Natural killer cell treated with Interleukin-12 subunit alpha and Interleukin-12 subunit beta and Interleukin-15 and Interleukin-18, amount 100 ng/mL, for 72 hours (primary cell): ENCODE measurements around the gene AKAP7. TPM values are rescaled to one million over a fixed set of nuclear protein-coding genes. Genes with fewer than 3 reads are reported as not detected.

ENCODE experiments used
- ATAC-seq, 2 donors: fragments of 150-1000 bp; cut with Tn5 transposase in 1 of 2; sonication (Bioruptor Pico), chemical (Tn5 transposase) in 1 of 2; 2 replicates each; pipeline ENCODE4 v1.10.0; 2021
- DNase-seq: peaks from one replicate; pipeline ENCODE4 v3.0.0; 2022; ENCODE audit warnings: low spot score
- H3K27ac Mint-ChIP-seq, 2 donors: 1 replicate in 1 of 2; 2 replicates in 1 of 2; pipeline ENCODE4 v1.8.0; 2022; ENCODE audit warnings: mixed read lengths in 2 of 2, mild to moderate bottlenecking in 1 of 2, moderate library complexity in 1 of 2
- H3K27me3 Mint-ChIP-seq, 2 donors: 1 replicate in 1 of 2; 2 replicates in 1 of 2; pipeline ENCODE4 v1.8.0; 2022; ENCODE audit warnings: mixed read lengths in 2 of 2
- H3K36me3 Mint-ChIP-seq: one replicate; pipeline ENCODE4 v1.8.0; 2022; ENCODE audit warnings: mixed read lengths
- H3K4me1 Mint-ChIP-seq, 2 donors: 1 replicate in 1 of 2; 2 replicates in 1 of 2; pipeline ENCODE4 v1.8.0; 2022; ENCODE audit warnings: low read depth in 2 of 2, mixed read lengths in 2 of 2, mild to moderate bottlenecking in 1 of 2
- H3K4me3 Mint-ChIP-seq: one replicate; pipeline ENCODE4 v1.8.0; 2022; ENCODE audit warnings: mixed read lengths
- H3K9me3 Mint-ChIP-seq: 2 replicates; pipeline ENCODE4 v1.8.0; 2022; ENCODE audit warnings: mixed read lengths
- total RNA-seq, 2 donors: library from RNA; stranded (reverse); gene quantifications; one replicate each; pipeline ENCODE4 v1.2.3, GENCODE V29; 2022

AKAP7 gene
- total RNA-seq, 2 donors from 2014 or later, result 4.2 to 7.7 TPM

GRCh38 chr6:131156411-131156810 lies 21.1 kb downstream of the AKAP7 start:
- no peak overlapping the region for H3K4me3 Mint-ChIP-seq
- ATAC-seq, result no peak
- H3K27ac Mint-ChIP-seq, result no peak overlapping the region
- no peak for DNase-seq
- no peaks in the 10 kb centered on the region for H3K36me3 Mint-ChIP-seq
- H3K4me1 Mint-ChIP-seq, result no peaks in the 10 kb centered on the region
- no peaks in the 10 kb centered on the region for H3K27me3 Mint-ChIP-seq
- H3K9me3 Mint-ChIP-seq, result no peaks in the 10 kb centered on the region

GRCh38 chr6:131159578-131159977 lies 24.3 kb downstream of the AKAP7 start:
- no peaks in the 10 kb centered on the region for H3K27me3 Mint-ChIP-seq
- no peak overlapping the region for H3K4me3 Mint-ChIP-seq
- no peaks in the 10 kb centered on the region for H3K4me1 Mint-ChIP-seq
- no peaks in the 10 kb centered on the region for H3K9me3 Mint-ChIP-seq
- no peak overlapping the region for H3K27ac Mint-ChIP-seq
- no peak for DNase-seq
- no peak for ATAC-seq
- no peaks in the 10 kb centered on the region for H3K36me3 Mint-ChIP-seq

GRCh38 chr6:131160254-131160758 lies 25.0 kb downstream of the AKAP7 start:
- Mint-ChIP-seq H3K36me3 (no peaks in the 10 kb centered on the region), H3K9me3 (no peaks in the 10 kb centered on the region), H3K4me3 (no peak overlapping the region), H3K27me3 (no peaks in the 10 kb centered on the region), H3K27ac (no peak overlapping the region), H3K4me1 (no peaks in the 10 kb centered on the region)
- ATAC-seq (no peak), DNase-seq (no peak)

GRCh38 chr6:131161987-131162386 lies 26.7 kb downstream of the AKAP7 start:
- H3K9me3 Mint-ChIP-seq, result no peaks in the 10 kb centered on the region
- ATAC-seq (no peak), DNase-seq (no peak)
- H3K27me3 Mint-ChIP-seq, result no peaks in the 10 kb centered on the region
- no peak overlapping the region for H3K27ac Mint-ChIP-seq
- H3K36me3 Mint-ChIP-seq, result peaks cover 6% of the 10 kb centered on the region
- no peak overlapping the region for H3K4me3 Mint-ChIP-seq
- no peaks in the 10 kb centered on the region for H3K4me1 Mint-ChIP-seq

- peaks cover 6% of the 10 kb centered on the region for H3K36me3 Mint-ChIP-seq
- no peak for DNase-seq
- no peak overlapping the region for H3K27ac Mint-ChIP-seq
Measured at GRCh38 chr6:131163886-131164285, 28.6 kb downstream of the AKAP7 start.

GRCh38 chr6:131164506-131164905 lies 29.2 kb downstream of the AKAP7 start:
- H3K4me3 Mint-ChIP-seq, result no peak overlapping the region
- no peaks in the 10 kb centered on the region for H3K27me3 Mint-ChIP-seq
- H3K4me1 Mint-ChIP-seq, result no peaks in the 10 kb centered on the region
- peaks cover 12% of the 10 kb centered on the region for H3K36me3 Mint-ChIP-seq
- H3K27ac Mint-ChIP-seq, result no peak overlapping the region
- no peak for DNase-seq
- ATAC-seq, result no peak
- no peaks in the 10 kb centered on the region for H3K9me3 Mint-ChIP-seq

More at GRCh38 chr6:131163886-131164285, 28.6 kb downstream of the AKAP7 start:
- H3K4me1 Mint-ChIP-seq, result no peaks in the 10 kb centered on the region
- ATAC-seq, result no peak
- H3K4me3 Mint-ChIP-seq, result no peak overlapping the region
- no peaks in the 10 kb centered on the region for H3K9me3 Mint-ChIP-seq
- no peaks in the 10 kb centered on the region for H3K27me3 Mint-ChIP-seq

GRCh38 chr6:131167773-131168172 lies 32.5 kb downstream of the AKAP7 start:
- ATAC-seq (no peak), DNase-seq (no peak)
- Mint-ChIP-seq H3K36me3 (peaks cover 13% of the 10 kb centered on the region), H3K9me3 (no peaks in the 10 kb centered on the region), H3K4me1 (no peaks in the 10 kb centered on the region), H3K4me3 (no peak overlapping the region), H3K27me3 (no peaks in the 10 kb centered on the region), H3K27ac (no peak overlapping the region)

GRCh38 chr6:131169613-131170012 lies 34.3 kb downstream of the AKAP7 start:
- Mint-ChIP-seq H3K27ac (no peak overlapping the region), H3K9me3 (no peaks in the 10 kb centered on the region), H3K4me1 (no peaks in the 10 kb centered on the region), H3K27me3 (no peaks in the 10 kb centered on the region), H3K36me3 (peaks cover 13% of the 10 kb centered on the region), H3K4me3 (no peak overlapping the region)
- DNase-seq, result no peak
- ATAC-seq, result no peak

- H3K9me3 Mint-ChIP-seq, result no peaks in the 10 kb centered on the region
- no peaks in the 10 kb centered on the region for H3K27me3 Mint-ChIP-seq
Measured at GRCh38 chr6:131172222-131172621, 37.0 kb downstream of the AKAP7 start.

GRCh38 chr6:131173680-131174079 lies 38.4 kb downstream of the AKAP7 start:
- no peak for DNase-seq
- Mint-ChIP-seq H3K27me3 (no peaks in the 10 kb centered on the region), H3K9me3 (no peaks in the 10 kb centered on the region), H3K36me3 (peaks cover 7% of the 10 kb centered on the region), H3K4me3 (no peak overlapping the region), H3K27ac (no peak overlapping the region), H3K4me1 (no peaks in the 10 kb centered on the region)
- no peak for ATAC-seq

More at GRCh38 chr6:131172222-131172621, 37.0 kb downstream of the AKAP7 start:
- Mint-ChIP-seq H3K4me1 (no peaks in the 10 kb centered on the region), H3K36me3 (peaks cover 7% of the 10 kb centered on the region), H3K4me3 (no peak overlapping the region), H3K27ac (no peak overlapping the region)
- ATAC-seq (no peak), DNase-seq (no peak)

GRCh38 chr6:131175564-131175963 lies 40.3 kb downstream of the AKAP7 start:
- H3K9me3 Mint-ChIP-seq, result no peaks in the 10 kb centered on the region
- DNase-seq, result no peak
- no peak overlapping the region for H3K27ac Mint-ChIP-seq
- no peaks in the 10 kb centered on the region for H3K27me3 Mint-ChIP-seq
- no peak for ATAC-seq
- no peaks in the 10 kb centered on the region for H3K4me1 Mint-ChIP-seq
- no peak overlapping the region for H3K4me3 Mint-ChIP-seq
- no peaks in the 10 kb centered on the region for H3K36me3 Mint-ChIP-seq

- H3K4me1 Mint-ChIP-seq, result peaks cover 2 to 7% of the 10 kb centered on the region in 2 donors
- no peaks in the 10 kb centered on the region for H3K27me3 Mint-ChIP-seq
- H3K36me3 Mint-ChIP-seq, result no peaks in the 10 kb centered on the region
- no peak for ATAC-seq
- no peak overlapping the region for H3K27ac Mint-ChIP-seq
- no peaks in the 10 kb centered on the region for H3K9me3 Mint-ChIP-seq
- no peak for DNase-seq
- H3K4me3 Mint-ChIP-seq, result no peak overlapping the region
Measured at GRCh38 chr6:131177996-131178395, 42.7 kb downstream of the AKAP7 start.

GRCh38 chr6:131182991-131183425 lies 47.7 kb downstream of the AKAP7 start:
- Mint-ChIP-seq H3K36me3 (no peaks in the 10 kb centered on the region), H3K4me1 (peaks cover 6 to 10% of the 10 kb centered on the region in 2 donors), H3K27ac (peak overlapping the region; percentile 17 to 84), H3K9me3 (no peaks in the 10 kb centered on the region), H3K4me3 (peak overlapping the region; percentile 40), H3K27me3 (no peaks in the 10 kb centered on the region)
- peak in 1 of 2 donors; percentile 38 for ATAC-seq
- no peak for DNase-seq

GRCh38 chr6:131183427-131184095 lies 48.3 kb downstream of the AKAP7 start:
- ATAC-seq, result no peak
- H3K4me1 Mint-ChIP-seq, result peaks cover 6 to 10% of the 10 kb centered on the region in 2 donors
- DNase-seq, result no peak
- H3K27me3 Mint-ChIP-seq, result no peaks in the 10 kb centered on the region
- H3K9me3 Mint-ChIP-seq, result no peaks in the 10 kb centered on the region
- H3K36me3 Mint-ChIP-seq, result no peaks in the 10 kb centered on the region
- peak overlapping the region; percentile 17 to 84 for H3K27ac Mint-ChIP-seq
- no peak overlapping the region for H3K4me3 Mint-ChIP-seq

- no peak overlapping the region for H3K27ac Mint-ChIP-seq
- H3K4me1 Mint-ChIP-seq, result peaks cover 0 to 4% of the 10 kb centered on the region in 2 donors
- H3K27me3 Mint-ChIP-seq, result no peaks in the 10 kb centered on the region
- DNase-seq (no peak), ATAC-seq (no peak)
- peaks cover 23% of the 10 kb centered on the region for H3K36me3 Mint-ChIP-seq
- H3K4me3 Mint-ChIP-seq, result no peak overlapping the region
- peaks cover 3% of the 10 kb centered on the region for H3K9me3 Mint-ChIP-seq
Measured at GRCh38 chr6:131191590-131191989, 56.3 kb downstream of the AKAP7 start.
